Mucosa of descending colon (tissue), 3 donors: Measurements from ENCODE around the gene FGFRL1. TPM values are rescaled to one million over a fixed set of nuclear protein-coding genes. Genes with fewer than 3 reads are reported as not detected.

Source experiments
- ATAC-seq: fragments of 200-7000 bp; cut with Tn5 transposase; one replicate; pipeline ENCODE4 v1.9.1; 2020; ENCODE audit warnings: mild to moderate bottlenecking, moderate library complexity
- DNase-seq, 3 donors: peaks; one replicate each; pipeline ENCODE4 v3.0.0-alpha.2; 2020
- H3K36me3 ChIP-seq: fragments of 200-600 bp; one replicate; pipeline ENCODE4 v1.8.0; 2021; ENCODE audit warnings: low read depth, mild to moderate bottlenecking
- H3K4me1 ChIP-seq: fragments of 200-600 bp; one replicate; pipeline ENCODE4 v1.8.0; 2021; ENCODE audit warnings: low read depth, mild to moderate bottlenecking
- H3K4me3 ChIP-seq: fragments of 200-600 bp; one replicate; pipeline ENCODE4 v1.8.0; 2021; ENCODE audit warnings: mild to moderate bottlenecking
- H3K9me3 ChIP-seq: fragments of 200-600 bp; one replicate; pipeline ENCODE4 v1.8.0; 2021; ENCODE audit warnings: mild to moderate bottlenecking
- intact Hi-C, 2 donors: fragments of 100-400 bp; cut with DNase I in 1 of 2; cut with micrococcal nuclease in 1 of 2; formaldehyde crosslinking; loops; one replicate each; pipeline versions ENCODE4 v1.11.0 to v1.11.1; 2022; cut with DNase I, micrococcal nuclease
- total RNA-seq, 3 donors: library from RNA; stranded (reverse); fragmentation: NEBNext Ultra II Directional in 2 of 3; extraction: Animal tissue kit (Norgen Biotek cat#: 25700) in 2 of 3; gene quantifications; one replicate each; pipeline versions ENCODE4 v1.2.1 to v1.2.4, GENCODE V29; 2021 to 2023
- TF ChIP-seq, protein P1 (sequence below): fragments of 200-600 bp; IDR thresholded peaks from one replicate; pipeline ENCODE4 v1.8.0; 2022; ENCODE audit warnings: antibody characterized with exemption, mild to moderate bottlenecking
- donor health status: DM: no; HTN: no; CAD: no; lungs with moderate emphysema.
- donor health status: DM: no; HTN: no; CAD: no.
- donor health status: DM: no; HTN: yes; CAD: no.

Gene FGFRL1
- total RNA-seq, 3 donors from 2014 or later, result 14.7 to 19.3 (median 16.9) TPM

DNA sequence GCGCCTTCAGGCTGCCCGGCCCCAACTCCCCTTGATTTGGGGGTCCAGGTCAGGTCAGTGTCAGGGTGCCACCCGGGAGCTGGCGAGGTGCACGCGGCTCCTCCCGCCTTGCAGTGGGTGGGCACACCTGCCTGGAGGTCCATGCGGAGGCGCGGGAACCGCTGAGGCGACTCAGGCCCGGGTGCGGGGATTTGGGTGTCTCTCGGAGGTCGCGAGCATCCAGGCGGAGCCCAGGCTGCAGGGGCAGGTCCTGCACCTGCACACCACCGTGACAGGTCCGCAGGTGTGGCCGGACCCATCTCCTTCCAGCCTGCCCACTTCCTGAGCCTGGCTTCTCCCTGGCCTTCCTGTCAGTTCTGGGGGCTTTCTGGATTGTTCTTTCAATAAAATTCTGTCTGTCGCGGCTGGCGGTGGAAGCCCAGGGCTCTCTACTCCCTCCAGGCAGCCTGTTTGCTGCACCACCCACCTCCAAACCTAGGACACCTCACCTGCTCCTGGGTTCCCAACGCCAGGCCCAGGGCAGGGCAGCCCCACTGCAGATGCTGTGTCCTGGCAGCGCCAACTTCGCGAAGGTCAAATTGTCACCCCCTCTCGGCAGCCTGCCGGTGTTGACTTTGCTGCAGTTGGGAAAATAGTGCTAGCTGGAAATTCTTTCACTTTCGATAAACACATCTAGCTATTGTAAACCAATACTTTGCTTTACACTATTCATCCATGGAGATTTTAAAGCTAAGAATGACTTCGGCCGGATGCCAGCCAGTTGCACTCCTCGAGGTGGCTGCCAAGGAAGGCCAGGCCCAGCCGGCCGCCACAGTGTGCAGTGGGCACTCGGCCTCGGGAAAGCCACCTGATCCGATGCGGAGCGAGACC is 35.9 kb downstream of the FGFRL1 start:
- TF ChIP-seq, protein P1, sequence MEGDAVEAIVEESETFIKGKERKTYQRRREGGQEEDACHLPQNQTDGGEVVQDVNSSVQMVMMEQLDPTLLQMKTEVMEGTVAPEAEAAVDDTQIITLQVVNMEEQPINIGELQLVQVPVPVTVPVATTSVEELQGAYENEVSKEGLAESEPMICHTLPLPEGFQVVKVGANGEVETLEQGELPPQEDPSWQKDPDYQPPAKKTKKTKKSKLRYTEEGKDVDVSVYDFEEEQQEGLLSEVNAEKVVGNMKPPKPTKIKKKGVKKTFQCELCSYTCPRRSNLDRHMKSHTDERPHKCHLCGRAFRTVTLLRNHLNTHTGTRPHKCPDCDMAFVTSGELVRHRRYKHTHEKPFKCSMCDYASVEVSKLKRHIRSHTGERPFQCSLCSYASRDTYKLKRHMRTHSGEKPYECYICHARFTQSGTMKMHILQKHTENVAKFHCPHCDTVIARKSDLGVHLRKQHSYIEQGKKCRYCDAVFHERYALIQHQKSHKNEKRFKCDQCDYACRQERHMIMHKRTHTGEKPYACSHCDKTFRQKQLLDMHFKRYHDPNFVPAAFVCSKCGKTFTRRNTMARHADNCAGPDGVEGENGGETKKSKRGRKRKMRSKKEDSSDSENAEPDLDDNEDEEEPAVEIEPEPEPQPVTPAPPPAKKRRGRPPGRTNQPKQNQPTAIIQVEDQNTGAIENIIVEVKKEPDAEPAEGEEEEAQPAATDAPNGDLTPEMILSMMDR, result no peak
- intact Hi-C loops, result no loop called here
- Histone ChIP-seq H3K4me1 (peaks cover 21% of the 10 kb centered on the region), H3K4me3 (no peak overlapping the region), H3K36me3 (no peaks in the 10 kb centered on the region), H3K9me3 (no peaks in the 10 kb centered on the region)
- DNase-seq (peak; percentile 51 to 65 (median 56)), ATAC-seq (peak; percentile 62)

DNA sequence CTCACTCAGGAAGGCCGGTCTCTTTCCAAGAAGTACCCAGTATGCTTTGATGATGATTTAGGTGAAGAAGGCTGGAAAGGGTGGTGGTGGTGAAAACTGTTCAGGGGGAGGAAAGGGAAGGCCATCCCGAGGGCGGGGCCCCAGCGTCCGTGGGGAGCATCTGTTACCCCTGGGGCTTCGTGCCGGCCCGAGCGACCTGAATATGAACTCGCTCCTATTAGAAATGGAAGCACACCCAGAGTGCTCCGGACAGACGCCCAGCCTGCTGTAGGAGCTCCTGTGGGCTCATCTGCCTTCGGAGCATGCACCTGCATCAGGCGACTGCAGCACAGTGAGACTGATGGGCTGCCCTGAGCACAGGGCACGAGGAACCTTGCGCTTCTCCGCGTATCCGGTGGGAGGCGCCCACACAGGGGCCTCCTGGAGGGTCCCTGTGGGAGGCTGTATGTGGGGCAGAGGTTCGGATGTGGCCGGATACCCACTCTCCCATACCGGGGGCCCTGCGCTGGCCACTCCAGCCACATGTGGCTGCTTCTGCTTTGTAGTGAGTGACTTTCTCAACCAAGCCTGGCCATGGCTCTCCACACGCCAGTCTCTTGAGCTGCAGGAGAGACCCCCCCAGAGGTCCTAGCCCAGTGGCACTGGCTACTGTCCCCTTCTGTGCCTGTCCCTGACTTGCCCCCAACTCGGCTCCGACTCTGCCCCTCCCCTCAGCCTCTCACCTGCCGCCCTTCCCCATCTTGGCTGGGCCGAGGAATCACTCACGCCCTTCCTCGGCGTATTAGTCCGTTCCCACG is 36.7 kb downstream of the FGFRL1 start:
- TF ChIP-seq, protein P1, result no peak
- Histone ChIP-seq H3K9me3 (no peaks in the 10 kb centered on the region), H3K36me3 (no peaks in the 10 kb centered on the region), H3K4me3 (no peak overlapping the region), H3K4me1 (peaks cover 20% of the 10 kb centered on the region)
- ATAC-seq (no peak), DNase-seq (peak; percentile 25 to 52 (median 27))
- intact Hi-C loops, result no loop called here

DNA sequence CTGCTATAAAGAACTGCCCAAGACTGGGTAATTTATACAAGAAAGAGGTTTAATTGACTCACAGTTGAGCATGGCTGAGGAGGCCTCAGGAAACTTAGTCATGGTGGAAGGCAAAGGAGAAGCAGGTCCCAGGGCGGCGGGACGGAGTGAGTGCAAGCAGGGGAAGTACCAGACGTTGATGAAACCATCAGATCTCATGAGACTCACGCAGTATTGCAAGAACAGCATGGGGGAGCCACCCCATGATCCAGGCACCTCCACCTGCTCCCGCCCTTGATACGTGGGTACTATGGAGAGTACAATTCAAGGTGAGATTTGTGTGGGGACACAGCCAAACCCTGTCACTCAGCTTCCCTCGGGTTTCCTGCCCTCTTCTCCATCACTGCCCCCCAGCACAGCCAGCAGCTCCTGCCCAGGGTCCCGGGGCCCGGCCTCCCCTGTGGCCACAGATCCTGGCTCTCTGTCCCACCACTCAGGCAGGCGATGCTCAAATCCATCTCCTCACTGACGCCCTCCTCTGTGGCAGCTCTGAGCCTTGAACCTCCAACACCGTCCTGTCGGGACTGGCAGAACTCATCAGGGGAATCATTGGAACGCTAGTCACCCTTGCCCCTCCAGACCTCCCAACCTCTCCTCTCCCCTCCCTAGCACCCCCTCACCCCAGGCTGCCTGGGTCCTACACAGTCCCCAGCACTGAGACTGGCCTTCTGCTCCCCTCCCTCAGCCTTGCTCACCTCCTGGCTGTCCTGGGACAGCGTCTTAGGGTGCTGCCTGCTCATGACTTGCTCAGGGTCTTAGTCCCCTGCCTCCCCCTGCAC is 37.6 kb downstream of the FGFRL1 start:
- Histone ChIP-seq H3K36me3 (no peaks in the 10 kb centered on the region), H3K4me1 (peaks cover 12% of the 10 kb centered on the region), H3K9me3 (no peaks in the 10 kb centered on the region), H3K4me3 (no peak overlapping the region)
- ATAC-seq, result no peak
- TF ChIP-seq, protein P1, result no peak
- peak in 2 of 3 donors; percentile 2 to 48 for DNase-seq
- intact Hi-C loops, result no loop called here

DNA sequence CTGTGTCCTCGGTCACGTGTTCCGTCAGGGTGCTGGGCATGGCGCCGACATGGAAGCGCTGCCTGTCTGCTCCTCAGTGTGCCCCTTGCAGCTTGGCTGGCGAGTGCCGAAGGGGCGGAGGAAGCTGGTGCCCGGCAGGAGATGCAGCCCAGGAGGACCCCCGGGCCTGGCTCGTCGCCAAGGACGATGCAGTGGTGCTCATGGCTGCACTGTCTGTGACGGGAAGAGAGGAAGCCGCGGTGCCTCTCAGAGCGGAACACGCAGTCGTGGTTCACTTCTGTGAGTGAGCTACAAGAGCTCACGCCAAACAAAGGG is 38.1 kb downstream of the FGFRL1 start:
- TF ChIP-seq, protein P1, result no peak
- intact Hi-C loops, result no loop called here
- Histone ChIP-seq H3K36me3 (no peaks in the 10 kb centered on the region), H3K4me1 (peaks cover 12% of the 10 kb centered on the region), H3K9me3 (no peaks in the 10 kb centered on the region), H3K4me3 (no peak overlapping the region)
- ATAC-seq (no peak), DNase-seq (peak; percentile 5 to 60 (median 23))

DNA sequence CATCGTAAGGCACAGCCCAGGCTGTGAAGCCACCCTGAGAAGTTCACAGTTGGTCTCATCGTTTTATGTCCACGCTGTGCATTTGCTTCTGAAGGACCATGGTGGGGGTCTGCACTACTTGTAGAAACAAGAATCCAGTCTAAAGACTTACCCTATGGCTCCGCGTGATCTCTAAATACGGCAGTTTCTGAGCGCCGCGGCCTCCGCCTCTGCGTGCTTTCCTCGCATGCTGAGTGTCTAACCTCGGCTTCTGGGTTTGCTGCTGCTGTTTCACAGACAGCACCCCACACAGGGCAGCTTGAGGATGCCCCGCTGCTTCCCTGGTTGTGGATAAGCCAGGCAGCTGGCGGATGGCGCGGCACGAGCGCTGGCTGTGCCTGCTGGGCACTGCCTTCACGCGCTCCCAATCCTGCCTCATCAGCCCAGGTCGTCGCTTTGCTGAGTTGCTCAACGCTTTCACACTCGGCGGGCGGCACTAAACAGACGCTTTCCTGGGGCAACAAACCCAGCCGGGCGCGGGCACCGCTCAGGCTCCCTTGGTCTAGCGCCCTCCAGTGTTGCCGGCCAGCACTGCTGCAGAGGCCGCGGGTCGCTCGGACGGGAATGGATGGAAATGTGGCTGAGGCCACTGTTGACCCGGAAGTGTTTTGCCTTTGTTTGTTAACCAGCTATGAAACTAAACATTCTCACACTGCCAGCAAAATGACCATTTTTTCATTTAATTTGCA is 39.2 kb downstream of the FGFRL1 start:
- peak in 2 of 3 donors; percentile 1 to 49 for DNase-seq
- intact Hi-C loops, result no loop called here
- Histone ChIP-seq H3K4me1 (peaks cover 12% of the 10 kb centered on the region), H3K36me3 (no peaks in the 10 kb centered on the region), H3K9me3 (no peaks in the 10 kb centered on the region), H3K4me3 (no peak overlapping the region)
- TF ChIP-seq, protein P1, result no peak
- ATAC-seq, result no peak
